Astrocyte (in vitro differentiated cells and primary cell): ENCODE measurements around the gene TMEM92. TPM values are rescaled to one million over a fixed set of nuclear protein-coding genes. Genes with fewer than 3 reads are reported as not detected.
A peak's percentile ranks its signal among the peaks of the same experiment; 100 is the strongest.

Source experiments
- DNase-seq: peaks from one replicate; pipeline ENCODE4 v3.0.0-alpha.2; 2010; ENCODE audit warnings: low read depth
- FAIRE-seq: peaks from 2 replicates; lab custom pipeline; 2011; peaks lifted over from hg19 to GRCh38; lab: Jason Lieb, UNC
- H2AFZ ChIP-seq: 2 replicates; pipeline ENCODE4 v1.6.0; 2012; ENCODE audit warnings: low read depth, low read length, inconsistent platforms
- H3K27ac ChIP-seq: 2 replicates; pipeline ENCODE4 v1.5.1; 2011; ENCODE audit warnings: low read depth, low read length, inconsistent platforms
- H3K27me3 ChIP-seq: 2 replicates; pipeline ENCODE4 v1.6.0; 2011; ENCODE audit warnings: low read length, inconsistent platforms; ENCODE audit not compliant: insufficient read depth
- H3K36me3 ChIP-seq: 2 replicates; pipeline ENCODE4 v1.5.1; 2011; ENCODE audit warnings: low read length, inconsistent platforms; ENCODE audit not compliant: insufficient read depth
- H3K4me1 ChIP-seq: 2 replicates; pipeline ENCODE4 v1.5.1; 2011; ENCODE audit warnings: low read length, inconsistent platforms; ENCODE audit not compliant: insufficient read depth
- H3K4me2 ChIP-seq: 2 replicates; pipeline ENCODE4 v1.6.0; 2012; ENCODE audit warnings: low read length, inconsistent platforms
- H3K4me3 ChIP-seq: 2 replicates; pipeline ENCODE4 v1.5.1; 2011; ENCODE audit warnings: low read depth, mild to moderate bottlenecking, low read length, inconsistent platforms; ENCODE audit not compliant: insufficient read depth
- H3K79me2 ChIP-seq: 2 replicates; pipeline ENCODE4 v1.6.0; 2012; ENCODE audit warnings: mild to moderate bottlenecking, low read length, inconsistent platforms; ENCODE audit not compliant: insufficient read depth
- H3K9ac ChIP-seq: 2 replicates; pipeline ENCODE4 v1.6.0; 2012; ENCODE audit warnings: mild to moderate bottlenecking, low read length, inconsistent platforms
- H3K9me3 ChIP-seq: 2 replicates; pipeline ENCODE4 v1.5.1; 2012; ENCODE audit warnings: low read depth, mild to moderate bottlenecking, low read length, inconsistent platforms; ENCODE audit not compliant: insufficient read depth
- H4K20me1 ChIP-seq: 2 replicates; pipeline ENCODE4 v1.6.0; 2012; ENCODE audit warnings: low read length, inconsistent platforms; ENCODE audit not compliant: insufficient read depth
- H3K27ac Mint-ChIP-seq: one replicate; pipeline ENCODE4 v1.8.0; 2021; ENCODE audit warnings: mild to moderate bottlenecking, mixed read lengths; ENCODE audit not compliant: unreplicated experiment
- H3K27me3 Mint-ChIP-seq: one replicate; pipeline ENCODE4 v1.8.0; 2021; ENCODE audit warnings: low read depth, mixed read lengths; ENCODE audit not compliant: unreplicated experiment
- H3K36me3 Mint-ChIP-seq: one replicate; pipeline ENCODE4 v1.8.0; 2021; ENCODE audit warnings: low read depth, mixed read lengths; ENCODE audit not compliant: unreplicated experiment
- H3K4me1 Mint-ChIP-seq: one replicate; pipeline ENCODE4 v1.8.0; 2021; ENCODE audit warnings: low read depth, mixed read lengths; ENCODE audit not compliant: unreplicated experiment
- H3K4me3 Mint-ChIP-seq: one replicate; pipeline ENCODE4 v1.8.0; 2021; ENCODE audit warnings: mild to moderate bottlenecking, moderate library complexity, mixed read lengths; ENCODE audit not compliant: unreplicated experiment
- H3K9me3 Mint-ChIP-seq: one replicate; pipeline ENCODE4 v1.8.0; 2021; ENCODE audit warnings: mild to moderate bottlenecking, mixed read lengths; ENCODE audit not compliant: unreplicated experiment
- CTCF ChIP-seq: IDR thresholded peaks from 2 replicates; pipeline ENCODE4 v1.5.1; 2011; ENCODE audit warnings: low read depth, mild to moderate bottlenecking, inconsistent platforms, low read length, moderate library complexity; ENCODE audit not compliant: insufficient read depth
- EZH2 ChIP-seq: IDR thresholded peaks from 2 replicates; pipeline ENCODE4 v1.6.1; 2012; ENCODE audit warnings: mild to moderate bottlenecking, low read length, inconsistent platforms; ENCODE audit not compliant: insufficient read depth
- total RNA-seq: library from RNA; stranded (reverse); gene quantifications from 2 replicates; pipeline ENCODE4 v1.2.1, GENCODE V29; 2021

TMEM92 gene
- total RNA-seq, 1 donor from 2014 or later: 18.3 TPM

GRCh38 chr17:50288306-50288705, 14.0 kb downstream of the TMEM92 start:
- TF ChIP-seq CTCF (no peak), EZH2 (no peak)
- H3K4me3 ChIP-seq: peak overlapping the region; percentile 58
- Mint-ChIP-seq H3K36me3 (peaks cover 19% of the 10 kb centered on the region), H3K4me1 (peaks cover 32% of the 10 kb centered on the region), H3K4me3 (no peak overlapping the region), H3K9me3 (peaks cover 3% of the 10 kb centered on the region), H3K27me3 (no peaks in the 10 kb centered on the region), H3K27ac (no peak overlapping the region)
- no peaks in the 10 kb centered on the region for H3K36me3 ChIP-seq
- H3K79me2 ChIP-seq: peaks cover 20% of the 10 kb centered on the region
- DNase-seq: no peak
- H3K4me2 ChIP-seq: peak overlapping the region; percentile 84
- H3K27me3 ChIP-seq: no peaks in the 10 kb centered on the region
- peaks cover 33% of the 10 kb centered on the region for H3K4me1 ChIP-seq
- FAIRE-seq: no peak
- H3K9me3 ChIP-seq: no peaks in the 10 kb centered on the region
- H3K9ac ChIP-seq: peak overlapping the region; percentile 82
- no peak overlapping the region for H2AFZ ChIP-seq
- H3K27ac ChIP-seq: no peak overlapping the region
- no peaks in the 10 kb centered on the region for H4K20me1 ChIP-seq

GRCh38 chr17:50289278-50289677, 15.0 kb downstream of the TMEM92 start:
- Mint-ChIP-seq H3K27ac (peak overlapping the region; percentile 98), H3K9me3 (no peaks in the 10 kb centered on the region), H3K27me3 (no peaks in the 10 kb centered on the region), H3K36me3 (peaks cover 10% of the 10 kb centered on the region), H3K4me3 (peak overlapping the region; percentile 57), H3K4me1 (peaks cover 30% of the 10 kb centered on the region)
- Histone ChIP-seq H3K4me1 (peaks cover 33% of the 10 kb centered on the region), H2AFZ (no peak overlapping the region), H3K27ac (peak overlapping the region; percentile 93), H3K4me2 (peak overlapping the region; percentile 84), H3K4me3 (peak overlapping the region; percentile 58), H3K9ac (peak overlapping the region; percentile 82), H3K27me3 (no peaks in the 10 kb centered on the region), H3K36me3 (no peaks in the 10 kb centered on the region), H4K20me1 (no peaks in the 10 kb centered on the region), H3K79me2 (peaks cover 20% of the 10 kb centered on the region), H3K9me3 (no peaks in the 10 kb centered on the region)
- peak; percentile 29 for FAIRE-seq
- TF ChIP-seq EZH2: no peak
- no peak for TF ChIP-seq CTCF
- no peak for DNase-seq

GRCh38 chr17:50289991-50290702, 15.9 kb downstream of the TMEM92 start:
- peak overlapping the region; percentile 66 for H3K4me3 Mint-ChIP-seq
- H3K9me3 Mint-ChIP-seq: no peaks in the 10 kb centered on the region
- Histone ChIP-seq H3K4me2 (peak overlapping the region; percentile 84), H3K9ac (peak overlapping the region; percentile 82), H3K4me3 (peak overlapping the region; percentile 58), H4K20me1 (no peaks in the 10 kb centered on the region), H3K4me1 (peaks cover 33% of the 10 kb centered on the region), H3K27me3 (no peaks in the 10 kb centered on the region), H2AFZ (peak overlapping the region; percentile 60), H3K36me3 (no peaks in the 10 kb centered on the region), H3K27ac (peak overlapping the region; percentile 93), H3K9me3 (no peaks in the 10 kb centered on the region), H3K79me2 (peaks cover 20% of the 10 kb centered on the region)
- no peak for TF ChIP-seq EZH2
- no peak for TF ChIP-seq CTCF
- peaks cover 5% of the 10 kb centered on the region for H3K36me3 Mint-ChIP-seq
- peak overlapping the region; percentile 98 for H3K27ac Mint-ChIP-seq
- DNase-seq (peak; percentile 99), FAIRE-seq (peak; percentile 99)
- H3K4me1 Mint-ChIP-seq: peaks cover 29% of the 10 kb centered on the region
- no peaks in the 10 kb centered on the region for H3K27me3 Mint-ChIP-seq
